ENCODE results near the gene TJAP1. TPM values are rescaled to one million over a fixed set of nuclear protein-coding genes. Genes with fewer than 3 reads are reported as not detected.

Gene TJAP1
- total and polyA plus RNA-seq, 5 experiments from 2014 or later, result 5.1 to 54.7 (median 12.1) TPM

DNA sequence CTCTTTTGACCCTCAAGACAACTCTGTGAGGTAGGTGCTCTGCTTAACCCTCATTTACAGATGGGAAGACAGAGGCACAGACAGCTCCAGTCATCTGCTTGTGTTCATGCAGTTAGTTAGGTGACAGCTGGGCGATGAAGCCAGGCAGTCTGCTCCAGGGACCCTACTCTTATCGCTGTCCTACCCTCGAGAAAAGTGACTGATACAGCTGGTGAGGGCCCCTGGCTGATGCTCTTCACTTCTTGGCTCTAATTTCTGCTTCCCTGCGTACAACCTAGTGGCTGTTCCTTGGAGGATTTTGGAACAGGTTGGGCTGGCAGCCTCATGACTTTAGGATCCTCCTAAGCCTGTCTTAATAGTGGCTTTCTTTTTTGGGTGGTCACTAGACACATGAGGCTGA lies 9.1 kb upstream of the TJAP1 start:
- DNase-seq (no peak), ATAC-seq (no peak)
- H3K9me3 Mint-ChIP-seq, result no peaks in the 10 kb centered on the region
- POLR2A ChIA-PET, result interaction anchor here (0.6 kb wide), 1 partner anchor 1108 kb away, joined by 4 read pairs; no protein-coding TSS in a partner anchor
- peaks cover 14 to 50% (median 21%) of the 10 kb centered on the region in 5 donors for H3K27me3 Mint-ChIP-seq
- no peaks in the 10 kb centered on the region for H3K4me1 Mint-ChIP-seq
- no peaks in the 10 kb centered on the region for H3K36me3 Mint-ChIP-seq
- no peak overlapping the region for H3K27ac Mint-ChIP-seq
- no peak overlapping the region for H3K4me3 Mint-ChIP-seq

DNA sequence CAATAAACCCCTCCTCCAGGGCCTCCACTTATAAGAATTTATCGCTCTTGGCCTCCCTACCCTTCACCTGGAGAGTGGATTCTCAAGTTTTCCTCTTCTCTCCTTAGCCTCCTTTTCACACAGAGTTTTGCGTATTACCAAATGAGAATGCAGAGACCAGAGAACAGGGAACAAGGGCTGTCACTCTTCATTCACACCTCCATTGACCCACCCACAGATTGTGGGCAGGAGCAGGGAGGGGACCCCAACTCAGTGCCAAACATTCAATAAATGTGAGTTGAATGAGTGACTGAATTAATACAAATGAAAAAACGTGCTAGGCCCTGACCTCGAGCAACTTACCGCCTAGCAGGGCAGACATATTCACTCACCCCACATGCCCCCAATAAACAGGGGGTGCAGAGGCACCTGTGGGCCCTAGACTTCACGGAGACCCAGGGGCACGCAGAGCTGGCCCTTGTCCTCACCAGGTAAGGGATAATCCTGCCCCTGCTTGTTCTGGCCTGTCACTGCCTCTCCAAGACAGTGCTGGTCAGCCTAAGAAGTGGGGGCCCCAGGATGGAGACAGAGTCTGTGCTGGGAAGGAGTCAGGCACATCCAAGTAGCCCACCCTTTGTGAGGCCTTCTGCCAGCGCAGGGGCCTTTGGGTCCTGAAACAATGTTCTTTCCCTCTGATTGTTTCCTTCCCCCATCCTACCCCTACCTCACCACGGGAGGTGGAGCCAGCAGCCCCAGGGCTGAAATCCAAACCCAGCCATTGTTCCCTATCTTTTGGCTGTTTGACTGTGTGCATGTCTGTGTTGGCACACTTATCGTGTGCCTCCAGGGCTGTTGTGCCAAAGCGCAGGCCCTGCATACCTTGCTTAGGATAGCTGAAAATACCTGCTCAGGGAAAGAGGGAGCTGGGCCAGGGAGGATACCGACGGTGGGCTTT lies 8.4 kb upstream of the TJAP1 start:
- H3K9me3 Mint-ChIP-seq, result no peaks in the 10 kb centered on the region
- H3K27me3 Mint-ChIP-seq, result peaks cover 14 to 46% (median 21%) of the 10 kb centered on the region in 5 donors
- H3K36me3 Mint-ChIP-seq, result no peaks in the 10 kb centered on the region
- H3K27ac Mint-ChIP-seq, result peak overlapping the region in 1 of 10 donors; percentile 18
- no peak overlapping the region for H3K4me3 Mint-ChIP-seq
- H3K4me1 Mint-ChIP-seq, result no peaks in the 10 kb centered on the region
- no peak for DNase-seq
- POLR2A ChIA-PET, result no interaction called here
- no peak for ATAC-seq

DNA sequence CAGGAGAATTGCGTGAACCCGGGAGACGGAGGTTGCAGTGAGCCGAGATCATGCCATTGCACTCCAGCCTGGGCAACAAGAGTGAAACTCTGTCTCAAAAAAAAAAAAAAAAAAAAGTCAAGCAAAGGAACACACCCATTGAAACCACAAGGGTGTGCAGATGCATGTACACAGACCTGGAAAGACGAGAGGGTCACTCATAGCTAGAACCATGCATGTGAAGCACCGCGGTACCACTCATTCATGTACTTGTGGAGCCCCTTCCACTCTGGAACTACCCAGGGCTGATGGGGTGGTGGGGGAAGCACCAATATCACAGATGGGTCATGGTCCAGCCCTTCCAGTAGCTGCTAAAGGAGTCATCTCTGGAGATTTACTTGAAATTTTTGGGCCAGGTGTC lies 7.4 kb upstream of the TJAP1 start:
- H3K9me3 Mint-ChIP-seq, result no peaks in the 10 kb centered on the region
- POLR2A ChIA-PET, result interaction anchor here (0.5 to 1.4 kb wide), 4 partner anchors 9 to 92 kb away, joined by 3 read pairs; no protein-coding TSS in a partner anchor
- no peak overlapping the region for H3K4me3 Mint-ChIP-seq
- no peaks in the 10 kb centered on the region for H3K36me3 Mint-ChIP-seq
- H3K27ac Mint-ChIP-seq, result no peak overlapping the region
- no peak for ATAC-seq
- peaks cover 14 to 44% (median 19%) of the 10 kb centered on the region in 5 donors for H3K27me3 Mint-ChIP-seq
- DNase-seq, result no peak
- H3K4me1 Mint-ChIP-seq, result no peaks in the 10 kb centered on the region

DNA sequence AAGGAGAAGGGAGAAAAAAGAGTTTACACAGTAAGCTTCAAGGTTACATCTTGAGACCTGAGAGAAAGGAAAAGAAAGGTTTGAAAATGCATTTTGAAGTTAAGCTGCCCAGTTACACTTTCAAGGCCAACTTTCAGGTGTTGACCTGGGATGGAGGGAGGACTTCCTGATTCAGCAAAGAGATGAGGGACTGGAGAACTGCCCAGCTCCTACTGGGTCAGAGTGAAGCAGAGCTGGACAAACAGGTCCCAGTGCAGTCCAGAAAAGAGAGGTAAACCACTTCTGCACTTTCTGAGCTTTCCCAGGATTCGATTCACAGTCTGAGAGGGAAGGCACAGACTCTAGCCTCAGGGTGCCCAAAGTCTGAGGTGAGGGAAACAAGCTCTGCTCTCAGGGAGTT lies 6.0 kb upstream of the TJAP1 start:
- Mint-ChIP-seq H3K4me3 (no peak overlapping the region), H3K27ac (no peak overlapping the region), H3K4me1 (peaks cover 0 to under 1% (median 0%) of the 10 kb centered on the region in 4 donors), H3K9me3 (no peaks in the 10 kb centered on the region), H3K36me3 (no peaks in the 10 kb centered on the region), H3K27me3 (peaks cover 9 to 34% (median 19%) of the 10 kb centered on the region in 5 donors)
- DNase-seq (no peak), ATAC-seq (no peak)
- POLR2A ChIA-PET, result interaction anchor here (0.7 to 1.4 kb wide), 2 partner anchors 36 to 1712 kb away, joined by 3 read pairs; no protein-coding TSS in a partner anchor

DNA sequence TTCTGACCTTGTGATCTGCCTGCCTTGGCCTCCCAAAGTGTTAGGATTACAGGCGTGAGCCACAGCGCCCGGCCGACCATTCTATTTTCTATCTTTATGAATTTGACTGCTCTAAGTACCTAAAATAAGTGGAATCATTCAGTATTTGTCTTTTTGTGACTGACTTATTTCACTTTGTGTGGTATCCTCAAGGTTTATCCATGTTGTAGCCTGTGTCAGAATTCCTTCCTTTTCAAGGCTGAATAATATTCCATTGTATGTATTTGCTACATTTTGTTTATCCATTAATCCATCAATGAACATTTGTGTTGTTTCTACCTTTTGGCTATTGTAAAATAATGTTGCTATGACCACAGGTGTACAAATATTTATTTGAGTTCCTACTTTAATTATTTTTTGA lies 4.9 kb upstream of the TJAP1 start:
- DNase-seq, result no peak
- no peaks in the 10 kb centered on the region for H3K36me3 Mint-ChIP-seq
- H3K27ac Mint-ChIP-seq, result no peak overlapping the region
- H3K4me3 Mint-ChIP-seq, result no peak overlapping the region
- no peak for ATAC-seq
- no peaks in the 10 kb centered on the region for H3K9me3 Mint-ChIP-seq
- H3K27me3 Mint-ChIP-seq, result peaks cover 6 to 29% (median 14%) of the 10 kb centered on the region in 5 donors
- POLR2A ChIA-PET, result interaction anchor here (1.1 to 1.3 kb wide), 2 partner anchors 42 to 45 kb away, joined by 3 read pairs; partner anchors contain the start of gene ABCC10
- H3K4me1 Mint-ChIP-seq, result peaks cover 7 to 12% (median 10%) of the 10 kb centered on the region in 4 donors

DNA sequence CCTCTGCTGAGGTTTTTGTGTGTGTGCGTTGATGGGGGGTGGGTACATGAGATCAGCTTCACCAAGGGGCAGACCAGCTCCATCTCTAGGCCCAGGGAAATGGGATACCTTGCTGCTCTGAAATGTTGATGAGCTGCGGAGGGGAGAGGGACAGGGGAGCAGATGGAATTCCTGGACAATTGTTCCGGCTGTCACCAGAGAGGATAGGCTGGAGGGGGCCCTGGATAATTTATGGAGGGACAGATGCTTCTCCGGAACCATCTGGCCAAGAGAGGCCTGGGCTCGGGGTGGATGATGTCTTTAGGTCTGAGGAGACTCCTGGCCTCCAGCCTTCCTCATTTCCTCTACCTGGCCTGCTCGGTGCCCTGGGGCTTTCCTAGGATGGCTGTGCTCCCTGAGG lies 1.9 kb upstream of the TJAP1 start:
- H3K4me3 Mint-ChIP-seq, result no peak overlapping the region
- no peak for ATAC-seq
- no peak for DNase-seq
- H3K4me1 Mint-ChIP-seq, result peaks cover 16 to 36% (median 34%) of the 10 kb centered on the region in 4 donors
- H3K36me3 Mint-ChIP-seq, result no peaks in the 10 kb centered on the region
- no peaks in the 10 kb centered on the region for H3K9me3 Mint-ChIP-seq
- H3K27ac Mint-ChIP-seq, result peak overlapping the region in 4 of 10 donors; percentile 29 to 100 (median 31)
- H3K27me3 Mint-ChIP-seq, result peaks cover 0 to 2% (median 0%) of the 10 kb centered on the region in 5 donors
- POLR2A ChIA-PET, result interaction anchor here (0.6 kb wide), 1 partner anchor 19 kb away, joined by 3 read pairs; no protein-coding TSS in a partner anchor

DNA sequence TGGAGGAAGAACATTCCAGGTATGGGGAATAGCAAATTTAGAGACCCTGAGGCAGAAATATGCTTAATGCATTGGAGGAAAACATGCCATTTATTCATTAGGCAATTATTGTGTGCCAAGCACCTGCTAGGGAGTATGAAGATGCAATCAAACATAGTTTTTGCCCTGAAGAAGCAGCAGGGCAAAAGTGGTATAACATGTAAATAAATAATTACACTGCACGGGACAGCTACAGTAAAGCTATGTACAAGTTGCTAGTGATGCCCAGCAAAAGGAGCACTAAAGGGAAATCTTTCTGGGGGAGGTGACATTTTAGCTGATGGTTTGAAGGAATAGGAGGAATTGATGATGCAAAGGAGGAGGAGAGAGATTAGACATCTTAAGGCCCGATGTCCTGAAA lies 624 bp upstream of the TJAP1 start:
- DNase-seq, result peak in 2 of 10 donors; percentile 16 to 26
- POLR2A ChIA-PET, result interaction anchor here (0.5 to 2.5 kb wide), 13 partner anchors 11 to 529 kb away, joined by 3 to 14 read pairs (median 5); partner anchors contain the start of genes DLK2, LRRC73, POLR1C and YIPF3
- peaks cover 0 to 4% (median 0%) of the 10 kb centered on the region in 3 donors for H3K36me3 Mint-ChIP-seq
- H3K4me1 Mint-ChIP-seq, result peaks cover 17 to 40% (median 36%) of the 10 kb centered on the region in 4 donors
- ATAC-seq, result peak; percentile 22 to 26
- H3K27me3 Mint-ChIP-seq, result no peaks in the 10 kb centered on the region
- H3K4me3 Mint-ChIP-seq, result peak overlapping the region; percentile 90 to 99 (median 96)
- no peaks in the 10 kb centered on the region for H3K9me3 Mint-ChIP-seq
- peak overlapping the region; percentile 91 to 100 (median 96) for H3K27ac Mint-ChIP-seq

DNA sequence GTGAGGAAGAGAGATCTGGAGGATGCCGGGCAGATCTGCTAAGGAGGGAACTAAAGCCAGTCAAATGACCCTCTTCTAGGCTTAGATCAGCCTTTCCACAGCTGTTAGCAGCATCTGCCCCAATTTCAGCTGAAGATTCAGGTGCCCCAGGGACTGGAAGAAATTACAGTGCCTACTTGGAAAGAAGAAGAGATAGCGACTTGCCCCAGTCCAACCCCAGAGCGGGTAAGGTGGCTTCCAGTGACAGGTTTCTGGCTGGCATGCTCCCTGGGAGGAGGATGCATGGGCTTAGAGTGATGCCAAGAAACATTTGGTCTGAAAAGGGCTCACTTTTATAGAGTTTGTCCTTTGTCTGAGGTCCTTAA lies 620 bp downstream of the TJAP1 start:
- H3K4me1 Mint-ChIP-seq, result peaks cover 22 to 52% (median 43%) of the 10 kb centered on the region in 4 donors
- no peaks in the 10 kb centered on the region for H3K27me3 Mint-ChIP-seq
- no peak for ATAC-seq
- peak in 1 of 10 donors; percentile 22 for DNase-seq
- H3K36me3 Mint-ChIP-seq, result peaks cover 0 to 7% (median 0%) of the 10 kb centered on the region in 3 donors
- H3K27ac Mint-ChIP-seq, result peak overlapping the region; percentile 91 to 100 (median 96)
- no peaks in the 10 kb centered on the region for H3K9me3 Mint-ChIP-seq
- POLR2A ChIA-PET, result interaction anchor here (0.7 to 2.5 kb wide), 13 partner anchors 12 to 732 kb away, joined by 3 to 14 read pairs (median 5); partner anchors contain the start of genes ABCC10, DLK2, LRRC73 and POLR1C
- H3K4me3 Mint-ChIP-seq, result peak overlapping the region; percentile 90 to 99 (median 96)

DNA sequence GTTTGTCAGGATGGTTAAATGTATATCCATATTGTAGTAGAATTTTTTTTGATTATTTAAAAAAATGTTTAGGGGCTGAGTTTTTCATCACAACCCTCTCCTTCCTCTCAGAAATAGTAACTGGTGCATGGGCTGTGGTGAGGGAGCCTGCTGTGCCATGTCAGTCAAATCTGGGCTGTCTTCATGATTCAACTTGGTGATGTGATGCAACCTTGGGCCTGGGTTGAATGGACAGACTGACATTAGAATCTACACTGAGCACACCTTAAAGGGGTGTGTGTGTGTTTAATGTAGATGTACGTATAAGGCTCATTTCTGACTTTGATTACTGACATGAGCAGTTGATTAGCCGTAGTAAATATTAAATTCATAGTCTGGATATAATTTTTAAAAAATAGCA lies 3.7 kb downstream of the TJAP1 start:
- Mint-ChIP-seq H3K27me3 (no peaks in the 10 kb centered on the region), H3K4me1 (peaks cover 30 to 65% (median 48%) of the 10 kb centered on the region in 4 donors), H3K4me3 (no peak overlapping the region), H3K9me3 (no peaks in the 10 kb centered on the region), H3K36me3 (peaks cover 0 to 21% (median 0%) of the 10 kb centered on the region in 3 donors), H3K27ac (no peak overlapping the region)
- POLR2A ChIA-PET, result interaction anchor here (0.6 kb wide), 1 partner anchor 26 kb away, joined by 11 read pairs; no protein-coding TSS in a partner anchor
- ATAC-seq, result no peak
- DNase-seq, result no peak

DNA sequence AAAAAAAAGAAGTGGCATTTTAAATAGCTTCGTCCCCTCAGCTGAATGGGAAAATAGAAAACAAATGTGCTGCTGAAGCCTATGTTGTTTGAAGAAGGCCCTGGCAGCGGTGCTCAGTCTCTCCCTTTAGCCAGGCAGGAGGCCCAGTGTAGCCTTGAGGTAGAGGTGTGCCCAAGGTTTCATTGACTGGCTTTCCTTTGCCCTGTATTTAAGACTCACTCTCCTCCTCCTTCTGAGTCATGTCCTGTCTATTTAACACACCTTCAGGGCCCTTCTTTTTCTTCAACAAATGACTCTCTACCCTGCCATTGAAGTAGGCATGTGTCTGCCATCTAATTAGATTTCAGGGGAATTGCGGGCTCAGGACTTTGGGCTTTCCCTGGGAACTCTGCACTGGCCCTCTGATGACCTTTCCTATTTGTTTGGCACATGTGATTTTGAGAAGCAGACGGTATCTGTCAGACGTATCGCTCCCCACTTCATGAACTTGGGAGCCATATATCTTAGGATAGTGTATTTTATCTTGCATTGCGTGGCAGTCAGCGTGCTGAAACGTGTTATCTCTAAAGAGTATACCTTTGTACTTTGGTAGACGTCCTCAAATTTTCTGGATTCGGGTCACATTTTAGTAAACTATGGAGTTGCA lies 4.3 kb downstream of the TJAP1 start:
- Mint-ChIP-seq H3K4me1 (peaks cover 30 to 64% (median 44%) of the 10 kb centered on the region in 4 donors), H3K9me3 (no peaks in the 10 kb centered on the region), H3K27me3 (no peaks in the 10 kb centered on the region), H3K27ac (no peak overlapping the region), H3K4me3 (no peak overlapping the region), H3K36me3 (peaks cover 0 to 25% (median 0%) of the 10 kb centered on the region in 3 donors)
- DNase-seq, result no peak
- no peak for ATAC-seq
- POLR2A ChIA-PET, result interaction anchor here (0.6 kb wide), 1 partner anchor 26 kb away, joined by 11 read pairs; no protein-coding TSS in a partner anchor

DNA sequence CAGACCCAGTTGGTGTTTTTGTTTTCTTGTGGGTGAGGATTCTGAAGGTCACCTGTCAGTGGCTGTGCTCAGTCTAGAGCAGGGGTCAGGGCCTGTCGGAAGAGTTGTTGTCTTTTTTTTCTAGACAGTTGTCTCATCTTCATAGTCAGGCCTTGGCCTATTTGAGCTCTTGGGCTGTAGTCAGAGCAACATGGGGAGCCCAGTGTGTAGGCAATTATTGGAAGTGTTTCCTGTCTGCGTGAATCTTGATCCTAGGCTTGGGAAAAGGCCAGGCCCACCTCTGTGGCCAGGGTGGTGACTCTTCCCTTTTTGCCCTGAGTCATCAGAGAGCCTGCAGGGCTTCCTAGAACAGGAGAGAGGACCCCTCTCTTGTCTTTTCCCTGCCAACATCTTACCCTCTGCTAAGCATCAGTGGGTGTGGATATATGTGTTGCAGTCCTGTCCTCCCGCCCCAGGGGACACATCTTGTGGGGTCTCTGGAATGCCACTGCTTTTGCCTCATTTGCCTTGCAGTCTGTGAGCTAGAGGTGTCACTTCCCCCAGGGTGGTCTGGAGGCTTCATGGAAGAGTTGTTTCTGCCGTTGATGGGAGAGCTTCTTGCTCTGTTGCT lies 11.4 kb downstream of the TJAP1 start:
- H3K9me3 Mint-ChIP-seq, result no peaks in the 10 kb centered on the region
- POLR2A ChIA-PET, result interaction anchor here (1.8 to 2.2 kb wide), 2 partner anchors 10 to 11 kb away, joined by 4 to 8 read pairs; partner anchors contain the start of gene TJAP1
- no peak overlapping the region for H3K4me3 Mint-ChIP-seq
- no peak for ATAC-seq
- no peaks in the 10 kb centered on the region for H3K27me3 Mint-ChIP-seq
- no peak for DNase-seq
- no peak overlapping the region for H3K27ac Mint-ChIP-seq
- H3K36me3 Mint-ChIP-seq, result peaks cover 0 to 35% (median 0%) of the 10 kb centered on the region in 3 donors
- peaks cover 12 to 41% (median 23%) of the 10 kb centered on the region in 4 donors for H3K4me1 Mint-ChIP-seq

Data from naive thymus-derived CD8-positive, alpha-beta T cell (primary cell).